H1 (cell line): ENCODE measurements around the gene NUBPL. TPM values are rescaled to one million over a fixed set of nuclear protein-coding genes. Genes with fewer than 3 reads are reported as not detected.

Experiments
- CTCF ChIA-PET: fragments of 300-600 bp; sonication (Branson Sonifier 250); formaldehyde crosslinking; loops from one replicate; lab custom pipeline; 2021; ENCODE audit not compliant: partially characterized antibody; lab: Charles Lee
- POLR2A ChIA-PET: fragments of 300-600 bp; sonication (Branson Sonifier 250); formaldehyde crosslinking; loops from one replicate; lab custom pipeline; 2021; ENCODE audit warnings: inconsistent platforms; ENCODE audit not compliant: partially characterized antibody; lab: Charles Lee
- DNase-seq, 2 experiments: peaks; one replicate each; pipeline versions ENCODE4 v3.0.0 to v3.0.0-alpha.2; 2010 to 2022; ENCODE audit warnings: low spot score in 2 of 2, low read depth in 1 of 2, mixed read lengths in 1 of 2
- FAIRE-seq: peaks from 2 replicates; lab custom pipeline; 2011; peaks lifted over from hg19 to GRCh38; lab: Jason Lieb, UNC
- H2AFZ ChIP-seq: 2 replicates; pipeline ENCODE4 v1.8.1; 2012; ENCODE audit warnings: low read length, inconsistent platforms
- H2AK5ac ChIP-seq: 2 replicates; pipeline ENCODE4 v1.6.1; 2013; ENCODE audit warnings: low read depth, low read length
- H2BK120ac ChIP-seq: replicated peaks from 2 replicates; pipeline ENCODE3; 2013; ENCODE audit warnings: low read depth, low read length, inconsistent platforms
- H2BK12ac ChIP-seq: 2 replicates; pipeline ENCODE4 v1.6.1; 2013; ENCODE audit warnings: low read depth, low read length
- H2BK15ac ChIP-seq: 2 replicates; pipeline ENCODE4 v1.6.1; 2013; ENCODE audit warnings: low read length
- H2BK20ac ChIP-seq: 2 replicates; pipeline ENCODE4 v1.6.1; 2013; ENCODE audit warnings: low read length
- H2BK5ac ChIP-seq: 2 replicates; pipeline ENCODE4 v1.6.1; 2013; ENCODE audit warnings: low read depth, low read length
- H3K14ac ChIP-seq: 2 replicates; pipeline ENCODE4 v1.6.1; 2013; ENCODE audit warnings: inconsistent platforms; ENCODE audit not compliant: insufficient read length
- H3K18ac ChIP-seq: 2 replicates; pipeline ENCODE4 v1.6.1; 2013; ENCODE audit warnings: low read length; ENCODE audit errors: extremely low read depth
- H3K23ac ChIP-seq: 2 replicates; pipeline ENCODE4 v1.6.1; 2013; ENCODE audit warnings: inconsistent platforms; ENCODE audit not compliant: insufficient read length
- H3K23me2 ChIP-seq: 2 replicates; pipeline ENCODE4 v1.6.1; 2013; ENCODE audit warnings: low read depth, low read length
- H3K27ac ChIP-seq: 2 replicates; pipeline ENCODE4 v1.6.1; 2011; ENCODE audit warnings: low read depth, low read length, inconsistent platforms
- H3K27me3 ChIP-seq, 4 experiments: replicated peaks in 1 of 4; 1 replicate in 1 of 4; 2 replicates in 3 of 4; pipeline versions ENCODE4 v1.6.1 to v1.8.1; 2011 to 2013; ENCODE audit warnings: low read length in 3 of 4, mild to moderate bottlenecking in 3 of 4, inconsistent platforms in 2 of 4, mixed read lengths in 2 of 4, moderate library complexity in 1 of 4; ENCODE audit not compliant: control insufficient read depth in 3 of 4, insufficient read depth in 3 of 4; ENCODE audit errors: extremely low read depth in 1 of 4
- H3K36me3 ChIP-seq, 4 experiments: 2 replicates each; pipeline versions ENCODE4 v1.6.1 to v1.8.1; 2011 to 2013; ENCODE audit warnings: mild to moderate bottlenecking in 4 of 4, low read length in 3 of 4, moderate library complexity in 2 of 4, control low read depth in 1 of 4, inconsistent platforms in 1 of 4; ENCODE audit not compliant: insufficient read depth in 4 of 4, control insufficient read depth in 2 of 4
- H3K4ac ChIP-seq: replicated peaks from 2 replicates; pipeline ENCODE3; 2013; ENCODE audit warnings: low read length, low read depth, mixed read lengths, inconsistent platforms; ENCODE audit not compliant: insufficient read length
- H3K4me1 ChIP-seq, 4 experiments: replicated peaks in 1 of 4; 1 replicate in 1 of 4; 2 replicates in 3 of 4; pipeline versions ENCODE4 v1.6.1 to v1.8.1; 2011 to 2013; ENCODE audit warnings: low read length in 3 of 4, inconsistent platforms in 2 of 4, mixed read lengths in 1 of 4; ENCODE audit not compliant: insufficient read depth in 4 of 4, control insufficient read depth in 3 of 4
- H3K4me2 ChIP-seq, 2 experiments: 2 replicates each; pipeline versions ENCODE4 v1.6.1 to v1.8.1; 2011 to 2013; ENCODE audit warnings: low read depth in 2 of 2, low read length in 2 of 2, control low read depth in 1 of 2, inconsistent platforms in 1 of 2, mild to moderate bottlenecking in 1 of 2; ENCODE audit not compliant: insufficient read depth in 1 of 2
- H3K4me3 ChIP-seq, 4 experiments: fragments of 200-600, 300-600 bp in 1 of 4; sonication (generic), shearing (Covaris generic), sonication (Bioruptor Twin) in 1 of 4; 2 replicates each; pipeline versions ENCODE4 v1.5.1 to v1.8.1; 2011 to 2016; ENCODE audit warnings: low read length in 4 of 4, low read depth in 3 of 4, control low read depth in 2 of 4, inconsistent platforms in 2 of 4, mild to moderate bottlenecking in 2 of 4, mixed read lengths in 1 of 4, moderate library complexity in 1 of 4; ENCODE audit not compliant: insufficient read depth in 2 of 4; ENCODE audit errors: extremely low read depth in 1 of 4
- H3K56ac ChIP-seq: replicated peaks from 2 replicates; pipeline ENCODE3; 2013; ENCODE audit warnings: low read depth, mild to moderate bottlenecking, mixed read lengths, low read length, inconsistent platforms; ENCODE audit not compliant: insufficient read length
- H3K79me1 ChIP-seq: 2 replicates; pipeline ENCODE4 v1.6.1; 2013; ENCODE audit warnings: low read depth, low read length, control low read depth
- H3K79me2 ChIP-seq, 2 experiments: 2 replicates each; pipeline versions ENCODE4 v1.6.1 to v1.8.1; 2012 to 2013; ENCODE audit warnings: low read length in 2 of 2, mild to moderate bottlenecking in 2 of 2, inconsistent platforms in 1 of 2; ENCODE audit not compliant: insufficient read depth in 2 of 2, control insufficient read depth in 1 of 2
- H3K9ac ChIP-seq, 4 experiments: replicated peaks in 1 of 4; 1 replicate in 1 of 4; 2 replicates in 3 of 4; pipeline versions ENCODE4 v1.6.1 to v1.8.1; 2011 to 2013; ENCODE audit warnings: low read depth in 3 of 4, low read length in 3 of 4, control low read depth in 2 of 4, mild to moderate bottlenecking in 2 of 4, moderate library complexity in 2 of 4, inconsistent platforms in 1 of 4; ENCODE audit errors: extremely low read depth in 1 of 4
- H3K9me3 ChIP-seq, 2 experiments: 2 replicates each; pipeline versions ENCODE4 v1.6.1 to v1.8.1; 2012 to 2013; ENCODE audit warnings: mild to moderate bottlenecking in 2 of 2, moderate library complexity in 2 of 2, control low read depth in 1 of 2, inconsistent platforms in 1 of 2, low read depth in 1 of 2, low read length in 1 of 2, mixed read lengths in 1 of 2; ENCODE audit not compliant: insufficient read depth in 2 of 2
- H4K20me1 ChIP-seq, 2 experiments: replicated peaks in 1 of 2; 2 replicates each; pipeline versions ENCODE3 to v1.8.1; 2011 to 2013; ENCODE audit warnings: inconsistent platforms in 2 of 2, low read length in 2 of 2, mild to moderate bottlenecking in 1 of 2; ENCODE audit not compliant: insufficient read depth in 2 of 2, control insufficient read depth in 1 of 2
- H4K5ac ChIP-seq: 2 replicates; pipeline ENCODE4 v1.6.1; 2013; ENCODE audit warnings: low read length, low read depth, mixed read lengths, inconsistent platforms; ENCODE audit not compliant: insufficient read length
- H4K8ac ChIP-seq: 2 replicates; pipeline ENCODE4 v1.8.0; 2013; ENCODE audit warnings: mild to moderate bottlenecking, moderate library complexity, low read length, inconsistent platforms; ENCODE audit not compliant: insufficient read depth; ENCODE audit errors: extremely low read depth
- H4K91ac ChIP-seq: replicated peaks from 2 replicates; pipeline ENCODE3; 2013; ENCODE audit warnings: low read length, mixed read lengths, inconsistent platforms; ENCODE audit not compliant: insufficient read length
- CEBPB ChIP-seq: IDR thresholded peaks from 2 replicates; pipeline ENCODE4 v1.6.1; 2012; ENCODE audit warnings: low read depth, low read length
- GTF2F1 ChIP-seq: IDR thresholded peaks from 2 replicates; pipeline ENCODE4 v1.6.1; 2012; ENCODE audit warnings: low read depth, low read length, improper control_type of control experiment, borderline replicate concordance
- KDM4A ChIP-seq: IDR thresholded peaks from one replicate; pipeline ENCODE4 v1.7.1; 2012; ENCODE audit warnings: low read depth, mild to moderate bottlenecking, moderate library complexity, low read length, inconsistent platforms; ENCODE audit not compliant: severe bottlenecking
- RBBP5 ChIP-seq: IDR thresholded peaks from 2 replicates; pipeline ENCODE4 v1.7.1; 2012; ENCODE audit warnings: low read depth, mild to moderate bottlenecking, inconsistent platforms, low read length, moderate library complexity, borderline replicate concordance
- WGBS, 2 experiments: shearing (Covaris generic) in 1 of 2; methylation state at CpG; one replicate each; pipeline versions ENCODE4 v1.1.6 to v1.1.7; 2013 to 2015; ENCODE audit warnings: low lambda C conversion rate in 2 of 2, mixed read lengths in 2 of 2, inconsistent platforms in 1 of 2, low coverage in 1 of 2, missing lambda C conversion rate in 1 of 2; ENCODE audit not compliant: insufficient replicate concordance in 2 of 2, insufficient coverage in 1 of 2, insufficient read length in 1 of 2; ENCODE audit errors: extremely low coverage in 1 of 2, missing lambda C conversion rate in 1 of 2; 5-methylcytosine and 5-hydroxymethylcytosine counted together
- polyA plus RNA-seq, 7 experiments: library from polyadenylated mRNA; depleted of rRNA in 3 of 7; stranded (reverse) in 5 of 7; unstranded in 2 of 7; fragments of >200 nt in 5 of 7; fragments of 200-250 nt in 2 of 7; gene quantifications; 1 replicate in 5 of 7; 2 replicates in 1 of 7; 4 replicates in 1 of 7; pipeline versions ENCODE4 v1.2.1 to v1.2.3, GENCODE V29; 2011 to 2013; ENCODE audit warnings: missing spikeins in 2 of 7, mixed read lengths in 2 of 7
- total RNA-seq: library from RNA; stranded (reverse); fragmentation: NEBNext Ultra II Directional; extraction: Animal tissue kit (Norgen Biotek cat#: 25700); gene quantifications from 2 replicates; pipeline ENCODE4 v1.2.1, GENCODE V29; 2021

Gene NUBPL
- total and polyA plus RNA-seq, 2 of the 8 experiments (the other 6 are each of a cell fraction or from before 2014, with no cell fraction given): 1.6 to 6.8 TPM

- ChIA-PET POLR2A (interaction anchor here (1.1 kb wide), 1 partner anchor 67 kb away, joined by 3 read pairs; no protein-coding TSS in a partner anchor), CTCF (no interaction called here)
- Histone ChIP-seq H3K23me2 (no peaks in the 10 kb centered on the region), H2AFZ (no peak overlapping the region), H3K9me3 (peaks cover 2 to 5% of the 10 kb centered on the region in 2 experiments; a peak in 2 of 4 replicates), H4K91ac (no peak overlapping the region), H3K14ac (no peak overlapping the region), H3K23ac (no peak overlapping the region), H3K56ac (no peak overlapping the region), H3K9ac (no peak overlapping the region), H3K27ac (no peak overlapping the region), H2BK15ac (no peak overlapping the region), H3K4ac (no peak overlapping the region), H4K8ac (no peak overlapping the region), H3K18ac (no peak overlapping the region), H2BK5ac (no peak overlapping the region), H4K20me1 (no peaks in the 10 kb centered on the region), H3K79me2 (no peaks in the 10 kb centered on the region), H3K27me3 (no peaks in the 10 kb centered on the region), H2BK12ac (no peak overlapping the region), H3K4me1 (no peaks in the 10 kb centered on the region), H3K36me3 (peaks cover 0 to 3% (median 0%) of the 10 kb centered on the region in 4 experiments; a peak in 1 of 8 replicates), H2AK5ac (no peak overlapping the region), H2BK20ac (no peak overlapping the region), H4K5ac (no peak overlapping the region), H2BK120ac (no peak overlapping the region), H3K4me3 (no peak overlapping the region), H3K79me1 (no peaks in the 10 kb centered on the region), H3K4me2 (no peak overlapping the region)
- TF ChIP-seq KDM4A: no peak
- TF ChIP-seq CEBPB: no peak
- TF ChIP-seq GTF2F1: no peak
- no peak for TF ChIP-seq RBBP5
- DNase-seq (no peak), FAIRE-seq (no peak)
- 81% methylated on average over 7 of the region's 7 CpGs; no CpG with 5 or more reads in 1 of the 2 experiments for WGBS, 2 experiments
Observed at GRCh38 chr14:31596342-31597095, 35.3 kb downstream of the NUBPL start.
